ENCODE data around the gene UQCRC1.

UQCRC1 gene

DNA sequence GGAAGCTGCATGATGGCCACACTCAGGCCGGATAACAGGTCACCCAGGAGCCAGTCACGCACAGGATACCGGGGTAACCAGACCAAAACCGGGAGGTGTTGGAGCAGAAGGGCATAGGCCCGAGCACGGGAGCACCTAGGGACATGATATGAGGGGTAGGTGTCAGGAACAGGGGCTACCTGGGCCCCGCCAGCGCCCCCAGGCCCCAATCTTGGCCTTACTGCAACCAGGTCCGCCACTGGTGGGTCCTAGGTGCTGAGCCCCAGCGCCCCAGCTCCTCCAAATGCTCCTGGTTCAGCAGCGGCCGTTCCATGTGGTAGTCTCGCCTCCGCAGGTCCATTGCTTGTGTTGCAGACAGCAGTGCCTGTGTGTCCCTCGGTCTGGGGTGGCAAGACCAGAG lies 23.8 kb upstream of the UQCRC1 start:
- FAIRE-seq = no peak

DNA sequence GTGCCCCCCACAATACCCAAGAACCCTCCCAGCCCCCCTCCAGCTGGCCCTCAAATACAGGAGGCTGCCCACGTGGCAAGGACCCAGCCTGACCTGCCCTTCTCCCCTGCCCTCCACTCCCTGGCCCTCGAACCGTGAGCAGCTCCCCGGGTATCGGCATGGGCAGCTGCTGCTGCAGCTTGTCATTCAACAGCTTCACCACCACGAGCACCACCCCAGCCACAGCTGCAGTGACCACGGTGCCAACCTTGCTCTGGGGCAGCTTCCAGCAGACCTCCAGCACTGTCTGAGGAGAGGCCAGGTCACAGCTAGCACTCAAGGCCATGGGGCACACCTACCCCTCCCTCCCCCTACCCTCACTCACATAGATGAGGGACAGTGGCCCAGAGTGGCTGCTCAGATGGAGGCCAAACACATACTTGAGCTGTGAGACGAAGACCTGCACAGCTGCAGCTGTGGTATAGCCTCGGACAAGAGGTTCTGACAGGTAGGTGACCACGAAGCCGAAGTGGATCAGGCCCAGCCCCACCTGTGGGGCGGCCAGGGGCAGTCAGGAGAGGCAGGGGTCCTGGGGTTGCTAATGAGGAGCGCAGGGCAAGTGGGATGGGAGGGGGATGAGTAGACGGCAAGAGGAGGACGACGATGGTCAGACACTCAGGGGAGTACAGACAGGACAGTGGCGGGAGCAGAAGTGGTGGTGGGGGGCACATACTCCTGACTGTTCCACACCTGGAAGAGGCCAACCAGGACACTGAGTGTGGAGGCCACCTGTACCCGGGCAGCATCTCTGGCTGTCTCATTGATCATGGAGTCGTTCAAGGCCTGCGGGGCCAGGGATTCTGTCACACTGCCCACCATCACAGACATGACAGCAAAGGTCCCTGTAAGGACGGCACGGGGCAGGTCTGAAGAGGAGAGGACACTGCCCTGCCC lies 22.3 kb upstream of the UQCRC1 start:
- FAIRE-seq = no peak

DNA sequence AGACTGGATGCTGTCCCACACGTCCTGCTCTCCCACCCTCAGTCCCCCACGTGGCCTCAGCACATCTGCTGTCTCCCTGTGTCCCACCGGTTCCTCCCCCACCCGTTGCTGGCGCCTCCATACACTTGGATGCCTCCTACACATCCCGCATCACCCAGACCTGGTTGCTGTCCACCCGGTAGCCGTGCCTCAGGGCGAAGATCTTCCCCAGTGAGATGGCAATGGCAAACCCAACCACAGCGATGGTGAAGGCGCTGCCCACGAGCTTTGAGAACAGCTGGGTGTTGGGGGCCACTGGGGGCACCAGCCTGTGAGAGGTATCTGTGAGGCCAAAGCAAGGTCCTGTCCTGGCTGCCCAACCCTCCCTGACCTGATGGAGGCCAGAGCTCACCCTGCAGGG lies 21.4 kb upstream of the UQCRC1 start:
- no peak for FAIRE-seq

DNA sequence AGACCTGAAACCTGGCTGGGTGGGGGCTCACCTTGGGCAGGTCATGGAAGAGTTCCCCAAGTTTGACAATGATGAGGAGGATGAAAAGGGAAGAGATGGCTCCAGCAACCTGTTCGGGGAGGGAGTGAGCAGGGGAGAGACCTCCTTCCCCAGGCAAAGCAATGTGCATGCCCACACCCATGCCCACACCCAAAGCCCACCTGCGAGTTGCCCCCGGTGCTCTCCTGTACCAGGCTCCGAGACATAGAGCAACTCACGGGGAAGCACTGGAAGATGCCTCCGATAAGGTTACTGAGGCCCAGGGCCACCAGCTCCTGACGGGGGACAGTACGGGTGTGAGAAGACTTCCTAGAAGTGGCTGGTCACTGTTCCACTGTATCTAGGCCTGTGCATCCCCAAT lies 21.0 kb upstream of the UQCRC1 start:
- no peak for FAIRE-seq

DNA sequence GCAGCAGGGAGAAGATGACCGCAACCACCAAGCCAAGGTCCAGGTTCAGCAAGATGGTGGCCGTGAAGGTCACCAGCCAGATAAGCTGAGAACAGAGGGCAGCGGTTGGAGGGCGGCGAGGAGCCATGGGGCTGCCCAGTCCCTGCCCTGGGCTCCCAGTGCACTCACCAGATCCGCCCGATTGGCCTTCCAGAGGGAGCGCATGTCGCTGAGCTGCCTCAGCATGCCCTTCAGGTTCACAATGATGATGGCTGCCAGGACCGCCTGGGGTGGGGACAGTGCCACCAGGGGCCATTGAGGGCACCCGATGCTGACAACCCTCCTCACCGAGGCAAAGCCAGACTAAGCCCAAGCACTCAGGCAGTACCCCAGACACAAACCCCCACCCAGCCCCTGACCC lies 20.4 kb upstream of the UQCRC1 start:
- no peak for FAIRE-seq

DNA sequence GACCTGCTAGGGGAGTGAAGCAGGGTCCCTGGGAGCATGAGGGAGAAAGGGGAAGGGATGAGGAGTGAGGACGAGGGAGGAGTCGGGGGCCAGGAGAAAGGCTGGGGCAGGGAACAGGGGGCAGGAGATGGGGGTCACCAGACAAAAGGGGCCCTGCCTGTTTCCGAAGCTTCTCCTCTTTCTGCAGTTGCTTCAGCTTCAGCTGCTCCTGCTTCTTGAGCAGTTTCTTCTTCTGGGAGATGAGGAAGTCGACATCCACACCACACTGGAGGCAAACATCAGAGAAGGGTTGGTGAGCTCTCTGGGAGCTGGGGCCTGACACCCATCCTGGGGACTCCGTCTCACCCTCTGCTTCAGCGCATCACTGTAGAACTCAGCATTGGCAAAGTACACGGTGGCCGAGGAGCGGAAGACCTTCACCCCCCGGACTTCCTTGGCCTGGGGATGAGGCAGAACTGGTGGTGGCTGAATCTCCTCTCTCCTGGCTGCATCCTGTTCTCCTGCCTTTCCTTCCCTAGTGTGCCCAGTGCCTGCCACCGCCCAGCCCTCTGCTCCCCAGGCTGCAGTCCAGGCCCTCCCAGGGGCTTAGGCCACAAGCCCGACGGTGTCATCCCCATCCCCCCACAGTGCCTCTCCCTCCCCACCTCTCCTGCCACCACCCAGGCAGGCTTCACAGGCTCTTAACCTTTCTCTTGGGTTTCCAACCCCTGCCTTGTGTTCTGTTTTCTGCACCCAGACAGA lies 19.0 kb upstream of the UQCRC1 start:
- FAIRE-seq = no peak

- no peak for FAIRE-seq
Measured at GRCh38 chr3:48625600-48625999, 16.2 kb upstream of the UQCRC1 start.

- FAIRE-seq = no peak
Measured at GRCh38 chr3:48624767-48625166, 15.3 kb upstream of the UQCRC1 start.

- FAIRE-seq = no peak
Measured at GRCh38 chr3:48623851-48624547, 14.6 kb upstream of the UQCRC1 start.

GRCh38 chr3:48621461-48621869 lies 12.0 kb upstream of the UQCRC1 start, which contains the start of gene TMEM89:
TSS of gene TMEM89 (minus strand) at chr3:48621769. CDS start at chr3:48621756, 13 bp downstream.
- no peak for FAIRE-seq

DNA sequence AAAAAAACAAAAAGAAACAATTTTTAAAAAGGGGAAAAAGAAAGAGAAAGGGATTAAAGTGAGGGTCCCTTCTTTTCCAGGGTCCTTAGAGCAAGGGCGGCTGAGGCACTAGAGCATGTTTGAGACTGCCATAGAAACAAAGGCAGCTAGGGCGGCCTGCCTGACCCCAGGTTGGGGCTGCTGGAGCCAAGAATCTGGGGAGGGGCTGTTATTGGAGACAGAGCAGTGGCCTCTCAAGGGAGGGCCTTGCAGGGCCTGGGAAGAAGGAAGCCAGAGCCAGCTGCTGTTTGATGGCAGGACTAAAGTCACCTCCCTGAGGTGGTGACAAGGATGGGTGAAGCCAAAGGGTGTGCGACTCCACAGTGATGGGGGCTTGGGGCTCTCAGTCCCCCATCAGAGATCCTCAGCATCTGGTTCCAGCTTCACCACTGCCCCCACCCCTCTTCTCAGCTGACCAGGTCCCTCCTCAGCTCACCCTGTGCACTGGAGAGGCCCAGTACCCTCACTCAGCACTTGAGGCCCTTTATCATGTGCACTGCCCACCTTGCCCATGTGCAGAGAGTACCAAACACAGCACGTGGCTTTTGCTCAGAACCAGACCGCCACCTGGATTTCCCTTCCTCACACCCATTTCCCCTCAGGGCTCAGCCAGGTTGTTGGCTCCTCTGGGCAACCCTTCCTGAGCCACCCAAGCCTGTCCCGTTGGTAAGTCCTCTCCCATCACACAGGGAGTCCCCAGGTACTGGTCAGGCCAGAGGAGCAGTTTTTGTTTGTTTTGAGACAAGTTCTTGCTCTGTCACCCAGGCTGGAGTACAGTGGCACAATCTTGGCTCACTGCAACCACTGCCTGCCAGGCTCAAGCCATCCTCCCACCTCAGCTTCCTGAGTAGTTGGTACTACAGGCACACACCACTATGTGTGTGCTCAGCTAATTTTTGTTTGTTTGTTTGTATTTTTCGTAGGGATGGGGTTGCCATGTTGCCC lies 10.4 kb upstream of the UQCRC1 start:
- no peak for FAIRE-seq

- no peak for FAIRE-seq
Measured at GRCh38 chr3:48617559-48617958, 8.1 kb upstream of the UQCRC1 start.

DNA sequence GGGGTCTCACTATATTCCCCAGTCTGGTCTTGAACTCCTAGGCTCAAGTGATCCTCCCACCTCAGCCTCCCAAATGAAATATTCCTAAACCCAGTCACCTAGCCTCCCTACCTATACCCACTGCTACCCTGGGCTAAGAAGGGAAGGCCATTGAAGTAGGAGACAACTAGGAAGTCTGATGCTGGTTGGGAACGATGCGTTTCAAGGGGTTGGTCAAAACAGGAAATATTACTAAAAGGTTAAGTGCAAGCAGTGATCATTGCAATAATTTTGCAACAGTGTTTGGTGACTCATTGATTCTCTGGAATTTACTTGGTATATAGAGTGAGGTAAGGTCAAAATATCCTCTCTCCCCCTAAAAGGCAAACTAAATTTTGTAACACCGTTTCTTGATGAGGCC lies 4.6 kb upstream of the UQCRC1 start:
- no peak for FAIRE-seq

- FAIRE-seq = no peak
Measured at GRCh38 chr3:48612309-48612708, 2.9 kb upstream of the UQCRC1 start.

- FAIRE-seq = no peak
Measured at GRCh38 chr3:48607519-48607918, 1.9 kb downstream of the UQCRC1 start.

DNA sequence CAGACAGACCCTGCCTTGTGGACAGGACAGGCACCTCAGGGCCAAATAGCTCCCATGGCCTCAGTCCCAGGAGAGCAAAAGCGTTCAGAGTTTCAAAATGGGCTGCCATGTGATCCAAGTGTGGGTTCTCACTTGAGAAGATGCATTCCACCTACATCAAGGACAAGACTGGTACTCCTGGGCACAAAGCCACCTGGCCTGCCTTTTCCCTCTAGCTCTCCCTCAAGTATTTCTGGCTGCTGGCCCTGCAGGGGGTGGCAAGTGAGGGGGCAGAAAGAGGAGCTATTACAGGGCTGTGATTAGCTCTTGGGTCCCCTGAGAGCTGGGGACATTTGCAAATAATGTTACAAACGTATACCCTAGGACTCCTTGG lies 7.8 kb downstream of the UQCRC1 start:
- no peak for FAIRE-seq

DNA sequence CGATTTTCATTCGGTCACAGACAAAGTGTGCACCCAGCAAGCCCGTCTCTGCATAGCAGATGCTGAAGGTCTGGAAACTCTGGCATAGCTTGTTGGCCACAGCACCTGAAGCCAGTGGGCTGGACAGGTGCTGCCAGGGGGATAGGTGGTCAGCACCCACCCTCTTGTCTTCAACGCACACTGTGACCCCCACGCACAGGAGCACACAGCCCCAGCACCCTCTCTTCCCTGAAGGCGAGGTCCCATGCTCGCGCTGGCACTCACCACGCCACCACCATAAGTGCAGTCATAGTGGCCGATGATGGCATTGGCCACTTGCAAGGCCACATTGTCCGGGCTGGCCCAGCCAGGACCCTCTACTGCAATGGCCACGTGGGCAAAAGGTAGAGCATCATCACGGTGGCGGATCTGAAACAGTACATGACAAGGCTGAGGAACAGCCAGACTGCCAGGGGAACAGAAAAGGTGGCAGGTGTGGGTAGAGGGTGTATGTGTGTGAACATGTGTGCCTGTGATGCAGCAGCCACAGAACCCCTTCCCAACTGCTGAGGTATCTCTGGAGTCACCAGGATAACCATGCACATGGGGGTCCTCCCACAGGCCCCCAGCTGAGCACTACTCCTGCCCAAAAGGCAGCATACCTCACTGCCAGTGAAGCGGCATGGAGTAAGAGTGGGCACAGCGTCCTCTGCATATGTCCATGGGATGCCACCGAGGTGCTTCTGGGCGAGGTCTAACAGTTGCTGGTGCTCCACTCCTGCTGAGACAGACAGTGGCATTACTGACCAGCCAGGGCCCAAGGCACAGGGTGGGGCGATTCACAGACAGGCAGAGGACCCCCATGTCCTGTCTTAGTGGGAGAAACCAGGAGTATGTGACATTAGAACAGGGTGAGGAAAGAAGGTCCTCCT lies 8.5 kb downstream of the UQCRC1 start:
- no peak for FAIRE-seq

GRCh38 chr3:48599509-48600285 lies 9.7 kb downstream of the UQCRC1 start:
- no peak for FAIRE-seq

DNA sequence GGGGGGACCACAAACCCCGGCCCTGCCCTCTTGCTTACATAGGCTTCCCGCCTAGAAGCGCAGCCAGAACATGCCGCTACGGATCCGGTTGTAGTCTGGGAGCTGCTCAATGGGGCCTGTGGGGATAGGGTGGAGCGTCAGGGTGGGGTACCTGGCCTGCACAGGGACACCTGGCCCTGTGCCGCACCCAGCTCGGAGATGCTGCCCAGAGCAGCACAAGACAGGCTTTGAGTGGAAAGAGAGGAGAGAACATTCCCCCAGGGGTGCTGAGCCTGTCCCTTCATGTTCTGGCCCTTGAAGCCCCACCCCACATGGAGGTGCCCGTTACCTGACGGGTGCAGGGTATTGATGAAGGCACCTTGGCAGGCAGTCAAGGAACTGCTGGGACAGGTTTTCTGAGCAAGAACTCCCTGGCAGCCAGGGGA lies 10.4 kb downstream of the UQCRC1 start:
- no peak for FAIRE-seq
